ENCODE data around the gene CFHR5.
"Not testable (repeated sequence)": the region's sequence is repeated elsewhere in the genome, so short reads cannot be mapped to it uniquely, and the experiment has no call there.

CFHR5 gene

GRCh38 chr1:196977278-196977677 is at the start of gene CFHR5:
Gene CFHR5 (plus strand): TSS chr1:196977556. CDS start chr1:196977665, 109 bp downstream.
- no peak for DNase-seq

GRCh38 chr1:196932853-196933252 is 44.5 kb upstream of the CFHR5 start:
- DNase-seq = not testable (repeated sequence)

DNA sequence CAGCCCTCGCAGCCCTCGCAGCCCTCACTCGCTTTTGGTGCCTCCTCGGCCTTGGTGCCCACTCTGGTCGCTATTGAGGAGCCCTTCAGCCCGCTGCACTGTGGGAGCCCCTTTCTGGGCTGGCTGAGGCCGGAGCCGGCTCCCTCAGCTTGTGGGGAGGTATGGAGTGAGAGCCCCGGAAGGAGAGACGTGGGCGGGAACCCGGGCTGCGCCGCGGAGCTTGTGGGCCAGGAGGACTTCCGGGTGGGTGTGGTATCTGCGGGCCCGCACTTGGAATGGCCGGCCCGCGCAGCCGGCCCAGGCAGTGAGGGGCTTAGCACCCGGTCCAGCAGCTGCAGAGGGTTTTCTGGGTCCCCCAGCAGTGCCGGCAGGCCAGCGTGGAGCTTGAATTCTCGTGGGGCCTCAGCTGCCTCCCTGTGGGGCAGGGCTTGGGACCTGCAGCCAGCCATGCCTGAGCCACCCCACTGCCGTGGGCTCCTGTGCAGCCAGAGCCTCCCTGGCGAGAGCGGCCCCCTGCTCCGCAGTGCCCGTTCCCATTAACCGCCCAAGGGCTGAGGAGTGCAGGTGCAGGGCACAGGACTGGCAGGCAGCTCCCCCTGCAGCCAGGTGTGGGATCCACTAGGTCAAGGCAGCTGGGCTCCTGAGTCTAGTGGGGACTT is 43.7 kb upstream of the CFHR5 start:
- DNase-seq = no peak

- not testable (repeated sequence) for DNase-seq
Observed at GRCh38 chr1:196941474-196941873, 35.9 kb upstream of the CFHR5 start.

GRCh38 chr1:196943568-196943967 is 33.8 kb upstream of the CFHR5 start, which contains the start of gene CFHR2:
Gene CFHR2 (plus strand): TSS chr1:196943738. CDS start chr1:196943881, 143 bp downstream.
- not testable (repeated sequence) for DNase-seq

- DNase-seq = no peak
Observed at GRCh38 chr1:196951711-196952394, 25.5 kb upstream of the CFHR5 start.

- no peak for DNase-seq
Observed at GRCh38 chr1:196954778-196955177, 22.6 kb upstream of the CFHR5 start.

DNA sequence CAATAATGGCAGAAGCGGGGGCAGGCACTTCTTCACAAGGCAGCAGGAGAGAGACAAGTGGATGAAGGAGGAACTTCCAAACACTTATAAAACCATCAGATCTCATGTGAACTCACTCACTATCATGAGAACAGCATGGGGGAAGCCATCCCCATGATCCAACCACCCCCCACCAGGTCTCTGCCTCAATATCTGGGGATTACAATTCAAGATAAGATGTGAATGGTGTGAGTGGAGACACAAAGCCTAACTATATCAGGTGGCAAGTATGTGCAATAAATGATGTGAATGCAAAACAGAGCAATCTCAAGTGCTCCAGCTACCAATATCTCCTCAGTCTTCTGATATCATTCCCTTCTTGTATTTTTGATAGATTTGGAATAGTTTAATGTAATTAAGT is 21.4 kb upstream of the CFHR5 start:
- DNase-seq = no peak

DNA sequence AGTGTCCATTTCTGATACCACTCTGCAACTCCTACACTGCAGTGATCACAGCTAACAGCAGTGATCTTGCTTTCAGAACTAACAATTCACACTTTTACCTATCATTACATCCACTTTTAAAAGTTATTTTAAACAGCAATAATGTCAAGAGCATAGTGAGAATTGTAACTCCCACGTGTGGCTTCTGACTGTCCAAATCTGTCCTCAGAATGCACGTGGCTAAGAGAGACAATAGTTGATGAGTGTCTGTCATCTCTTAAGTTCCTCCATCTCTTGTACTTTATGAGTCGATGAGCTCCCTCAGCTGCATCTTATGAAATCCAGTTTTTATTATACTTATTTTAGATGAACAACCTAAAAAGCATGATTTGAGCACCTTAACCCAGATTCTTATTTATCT is 16.5 kb upstream of the CFHR5 start:
- DNase-seq = no peak

- DNase-seq = no peak
Observed at GRCh38 chr1:196970182-196970581, 7.2 kb upstream of the CFHR5 start.

GRCh38 chr1:196976278-196976677 is 1.1 kb upstream of the CFHR5 start:
- no peak for DNase-seq

DNA sequence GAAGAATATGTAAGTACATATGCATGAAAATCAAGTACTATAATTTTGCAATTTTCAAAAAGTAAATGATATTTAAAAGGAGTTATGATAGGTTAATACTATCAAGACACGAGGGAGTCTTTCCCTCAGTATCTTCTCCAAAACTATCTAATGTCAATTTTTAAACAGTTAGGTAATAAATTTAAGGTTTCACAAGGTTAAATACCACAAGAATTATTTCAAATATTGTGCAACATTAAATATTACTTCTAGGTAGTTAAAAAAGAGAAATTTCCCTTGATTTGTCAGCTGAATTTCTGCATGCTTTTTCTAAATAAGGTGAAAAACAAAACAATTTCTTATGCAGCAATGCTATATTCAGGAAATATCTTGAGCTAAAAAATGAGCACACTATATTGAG is 3.5 kb downstream of the CFHR5 start:
- no peak for DNase-seq

DNA sequence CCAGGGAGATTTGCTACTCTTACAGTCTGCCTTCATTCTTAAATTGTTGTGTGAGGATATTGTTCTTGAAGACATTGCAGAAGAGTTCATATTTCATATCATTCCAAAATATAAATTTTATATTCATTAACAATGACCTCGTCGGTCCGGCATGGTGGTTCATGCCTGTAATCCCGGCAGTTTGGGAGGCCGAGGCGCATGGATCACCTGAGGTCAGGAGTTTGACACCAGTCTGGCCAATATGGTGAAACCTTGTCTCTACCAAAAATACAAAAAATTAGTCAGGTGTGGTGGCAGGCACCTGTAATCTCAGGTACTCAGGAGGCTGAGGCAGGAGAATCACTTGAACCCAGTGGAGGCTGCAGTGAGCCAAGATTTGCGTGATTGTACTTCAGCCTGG is 4.9 kb downstream of the CFHR5 start:
- DNase-seq = not testable (repeated sequence)

- not testable (repeated sequence) for DNase-seq
Observed at GRCh38 chr1:196991919-196992651, 14.7 kb downstream of the CFHR5 start.

DNA sequence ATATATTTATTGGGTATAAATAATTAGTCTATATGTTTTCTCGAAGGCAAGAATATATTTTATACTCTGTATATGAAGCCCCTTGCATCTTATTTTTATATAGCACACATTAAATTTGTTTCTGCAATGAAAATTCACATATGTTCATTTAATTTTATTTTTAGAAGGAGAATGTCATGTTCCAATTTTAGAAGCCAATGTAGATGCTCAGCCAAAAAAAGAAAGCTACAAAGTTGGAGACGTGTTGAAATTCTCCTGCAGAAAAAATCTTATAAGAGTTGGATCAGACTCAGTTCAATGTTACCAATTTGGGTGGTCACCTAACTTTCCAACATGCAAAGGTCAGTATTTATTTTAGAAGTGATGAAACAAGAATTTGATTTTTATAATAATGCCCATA is 16.6 kb downstream of the CFHR5 start:
- no peak for DNase-seq

GRCh38 chr1:196997423-196997822 is 20.1 kb downstream of the CFHR5 start:
- no peak for DNase-seq

DNA sequence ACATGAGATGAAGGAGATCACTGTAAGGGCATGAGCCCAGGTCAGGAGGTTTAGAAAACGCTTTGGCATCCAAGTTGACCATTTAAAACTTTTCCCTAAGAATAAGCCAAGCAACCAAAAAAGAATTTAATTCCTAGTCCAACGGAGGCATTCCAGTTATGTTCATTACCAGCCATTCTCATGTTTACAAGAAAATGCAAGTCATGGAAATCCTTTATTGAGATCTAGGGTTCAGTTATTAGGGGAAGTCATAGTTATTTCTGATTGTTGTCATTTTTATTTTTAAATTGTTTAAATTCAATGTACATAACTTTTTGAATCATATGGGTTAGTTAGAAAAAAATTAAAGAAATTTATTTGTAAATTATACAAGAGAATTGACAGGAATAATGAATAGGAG is 24.5 kb downstream of the CFHR5 start:
- no peak for DNase-seq

DNA sequence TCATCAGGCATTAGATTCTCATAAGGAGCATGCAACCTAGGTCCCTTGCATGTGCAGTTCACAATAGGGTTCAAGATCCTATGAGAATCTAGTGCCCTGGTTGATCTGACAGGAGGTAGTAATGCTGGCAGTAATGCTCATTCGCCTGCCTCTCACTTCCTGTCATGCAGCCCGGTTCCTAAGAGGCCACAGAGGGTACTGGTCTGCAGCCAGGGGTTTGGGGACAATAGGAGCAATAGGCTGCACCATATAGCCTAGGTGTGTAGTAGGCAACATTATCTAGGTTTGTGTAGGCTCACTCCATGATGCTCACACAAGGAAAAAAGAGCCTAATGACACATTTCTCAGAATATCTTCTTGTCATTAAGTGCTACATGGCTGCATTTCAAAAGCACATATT is 25.8 kb downstream of the CFHR5 start:
- no peak for DNase-seq

DNA sequence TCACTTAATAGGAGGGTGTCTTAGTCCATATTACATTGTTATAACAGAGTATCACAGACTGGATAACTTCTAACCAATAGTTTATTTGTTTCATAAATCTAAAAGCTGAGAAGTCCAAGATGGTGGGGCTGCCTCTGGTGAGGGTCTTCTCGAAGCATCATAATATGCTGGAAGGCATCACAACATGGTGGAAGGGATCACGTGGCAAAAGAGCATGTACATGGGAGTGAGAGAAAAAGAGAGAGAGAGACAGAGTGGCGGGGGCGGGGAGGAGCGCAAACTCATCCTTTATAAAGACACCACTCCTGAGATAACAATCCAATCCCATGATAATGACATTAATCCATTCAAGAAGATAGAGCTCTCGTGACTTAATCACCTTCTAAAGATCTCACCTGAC is 31.5 kb downstream of the CFHR5 start:
- DNase-seq = no peak

DNA sequence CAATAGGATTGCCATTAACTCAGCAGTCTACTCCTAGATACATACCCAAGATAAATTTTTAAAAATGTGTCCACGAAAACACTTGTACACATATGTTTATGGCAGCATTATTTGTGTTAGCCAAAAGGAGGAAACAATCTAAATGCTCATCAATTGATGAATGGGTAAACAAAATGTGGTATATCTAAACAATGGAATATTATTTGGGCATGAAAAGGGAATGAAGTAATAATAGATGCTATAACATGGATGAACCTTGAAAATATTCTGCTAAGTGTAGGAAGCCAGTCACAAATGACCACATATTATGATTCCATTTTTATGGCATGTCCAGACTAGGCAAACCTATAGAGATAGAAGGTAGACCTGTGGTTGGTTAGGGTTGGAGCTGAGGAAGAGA is 34.3 kb downstream of the CFHR5 start:
- no peak for DNase-seq

GRCh38 chr1:197013234-197013633 is 35.9 kb downstream of the CFHR5 start:
- no peak for DNase-seq

DNA sequence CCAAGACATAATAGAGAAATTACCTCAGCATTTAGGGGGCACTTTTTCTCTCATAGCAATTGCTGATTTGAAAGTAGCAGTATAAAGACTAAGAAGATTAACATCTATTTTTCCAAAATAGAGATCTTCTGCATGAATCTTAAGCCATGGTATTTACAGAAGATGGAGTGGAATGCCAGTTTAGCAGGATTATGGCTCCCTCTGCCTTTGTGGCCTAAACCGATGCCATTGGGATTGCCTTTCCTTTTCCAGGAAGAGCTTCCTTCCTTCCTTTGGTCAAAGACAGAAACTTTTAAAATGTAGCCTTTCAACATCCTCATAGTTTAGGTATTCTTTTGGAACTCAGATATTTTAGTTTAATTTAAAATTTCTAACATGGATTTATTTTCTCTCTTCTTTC is 39.4 kb downstream of the CFHR5 start:
- no peak for DNase-seq

GRCh38 chr1:197017558-197018146 is 40.3 kb downstream of the CFHR5 start:
- no peak for DNase-seq

- no peak for DNase-seq
Observed at GRCh38 chr1:197021716-197022115, 44.4 kb downstream of the CFHR5 start.
